K562 (cell line): ENCODE data around the gene BEST3.

Experiments
- ARNT ChIP-seq, 2 experiments: fragments of 450-650 bp; IDR thresholded peaks; 2 replicates each; pipeline ENCODE4 v1.6.1; 2016; ENCODE audit warnings: mild to moderate bottlenecking in 1 of 2
- CTCF ChIP-seq, 3 experiments: IDR thresholded peaks in 2 of 3; conservative IDR thresholded peaks in 1 of 3; 2 replicates each; pipeline ENCODE4 v1.5.1; 2011 to 2012; ENCODE audit warnings: low read length in 3 of 3, mild to moderate bottlenecking in 3 of 3, control low read depth in 2 of 3, improper control_type of control experiment in 1 of 3, inconsistent platforms in 1 of 3, low read depth in 1 of 3, mixed read lengths in 1 of 3, moderate library complexity in 1 of 3; ENCODE audit not compliant: insufficient read depth in 2 of 3
- E2F4 ChIP-seq: sonication (generic); formaldehyde crosslinking; IDR thresholded peaks from 2 replicates; pipeline ENCODE4 v1.8.0; 2022; ENCODE audit warnings: mild to moderate bottlenecking, low read depth, missing genetic modification reagents
- NFRKB ChIP-seq: fragments of 450-650 bp; IDR thresholded peaks from 2 replicates; pipeline ENCODE4 v1.6.1; 2016; ENCODE audit warnings: low read depth
- NR3C1 ChIP-seq: sonication (generic); formaldehyde crosslinking; IDR thresholded peaks from 2 replicates; pipeline ENCODE4 v1.8.1; 2022; ENCODE audit warnings: missing genetic modification reagents
- POLR2A ChIP-seq: fragments of 450-650 bp; conservative IDR thresholded peaks from 2 replicates; pipeline ENCODE4 v1.6.1; 2016
- POLR2AphosphoS5 ChIP-seq: IDR thresholded peaks from 2 replicates; pipeline ENCODE4 v1.6.1; 2011; ENCODE audit warnings: mild to moderate bottlenecking, low read depth, low read length, moderate library complexity; ENCODE audit not compliant: control insufficient read depth, insufficient read depth
- ZNF174 ChIP-seq: fragments of 250-450 bp; sonication (Bioruptor Pico); IDR thresholded peaks from 2 replicates; pipeline ENCODE4 v1.4.0; 2020; ENCODE audit warnings: mild to moderate bottlenecking

GRCh38 chr12:69661386-69661785 lies 37.7 kb downstream of the BEST3 start:
- TF ChIP-seq E2F4 (no peak), ARNT (IDR thresholded peaks at IDR 0.05) (no peak), POLR2A (no peak), ZNF174 (CRISPR knock-in tag) (no peak), CTCF (IDR thresholded peaks at IDR 0.05 in 2 of 3, conservative IDR thresholded peaks at IDR 0.05 in 1 of 3; ENCODE audit: insufficient read depth in 2 of 3, low read depth in 1 of 3, low read length in 3 of 3) (no peak), NR3C1 (CRISPR knock-in tag) (no peak), POLR2AphosphoS5 (no peak), NFRKB (no peak)
